NB4 (cell line): ENCODE measurements around the gene DNMT3A.

Experiments
- CTCF ChIP-seq: IDR thresholded peaks from one replicate; pipeline ENCODE4 v1.5.1; 2012; ENCODE audit warnings: low read depth, low read length
- MYC ChIP-seq: IDR thresholded peaks from 2 replicates; pipeline ENCODE4 v1.6.1; 2011; ENCODE audit warnings: low read depth, low read length
- POLR2A ChIP-seq: IDR thresholded peaks from 2 replicates; pipeline ENCODE4 v1.6.1; 2011; ENCODE audit warnings: mild to moderate bottlenecking; ENCODE audit not compliant: insufficient read length; ENCODE audit errors: extremely low read depth
- TF ChIP-seq, protein P1 (sequence below): IDR thresholded peaks from 2 replicates; pipeline ENCODE4 v1.6.1; 2011; ENCODE audit warnings: low read depth, low read length

DNA sequence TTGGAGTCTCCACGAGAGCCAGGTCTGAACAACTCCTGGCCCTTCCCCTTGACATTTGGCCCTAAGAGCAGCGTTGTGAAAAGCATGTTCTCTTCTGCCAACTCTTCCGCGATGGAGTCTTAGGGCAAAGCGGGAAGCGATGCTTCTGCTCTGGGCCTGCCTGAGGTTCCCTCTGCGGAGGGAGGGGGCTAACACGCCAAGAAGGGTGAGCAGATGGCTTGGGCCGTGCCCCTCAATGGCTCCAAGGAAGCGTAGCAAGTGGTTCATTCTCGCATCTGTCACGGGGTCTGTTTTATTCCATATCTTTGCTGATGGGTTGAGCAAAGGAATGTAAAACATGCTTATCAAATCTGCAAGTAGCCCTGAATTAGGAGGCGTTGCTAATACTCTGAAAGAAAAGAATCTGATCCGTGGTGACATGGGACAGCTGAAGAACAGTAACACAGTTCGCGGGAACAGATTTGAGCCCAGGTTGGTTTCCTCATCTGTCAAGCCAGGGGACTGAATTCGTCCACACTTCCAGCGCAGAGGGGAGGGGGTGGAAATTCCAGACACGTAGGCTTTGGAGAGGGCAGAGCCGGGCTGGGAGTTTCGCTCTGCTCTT lies 38.0 kb downstream of the DNMT3A start:
- TF ChIP-seq POLR2A = no peak
- TF ChIP-seq CTCF = no peak
- TF ChIP-seq MYC = no peak
- TF ChIP-seq, protein P1, sequence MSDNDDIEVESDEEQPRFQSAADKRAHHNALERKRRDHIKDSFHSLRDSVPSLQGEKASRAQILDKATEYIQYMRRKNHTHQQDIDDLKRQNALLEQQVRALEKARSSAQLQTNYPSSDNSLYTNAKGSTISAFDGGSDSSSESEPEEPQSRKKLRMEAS = no peak
